ENCODE results near the gene ABLIM2.

Gene ABLIM2

GRCh38 chr4:8179771-8180170, 21.2 kb upstream of the ABLIM2 start:
- TF ChIP-seq CTCF (conservative IDR thresholded peaks at IDR 0.05; ENCODE audit: low read depth, low read length) = no peak
- no peak for DNase-seq (ENCODE audit: low read depth)
- H3K4me3 ChIP-seq (ENCODE audit: low read length) = no peak overlapping the region

GRCh38 chr4:8179074-8179473, 20.5 kb upstream of the ABLIM2 start:
- H3K4me3 ChIP-seq (ENCODE audit: low read length) = no peak overlapping the region
- TF ChIP-seq CTCF (conservative IDR thresholded peaks at IDR 0.05; ENCODE audit: low read depth, low read length) = no peak
- DNase-seq (ENCODE audit: low read depth) = no peak

- no peak overlapping the region for H3K4me3 ChIP-seq (ENCODE audit: low read length)
- no peak for DNase-seq (ENCODE audit: low read depth)
- TF ChIP-seq CTCF (conservative IDR thresholded peaks at IDR 0.05; ENCODE audit: low read depth, low read length) = no peak
Observed at GRCh38 chr4:8177956-8178355, 19.3 kb upstream of the ABLIM2 start.

- H3K4me3 ChIP-seq (ENCODE audit: low read length) = no peak overlapping the region
- DNase-seq (ENCODE audit: low read depth) = no peak
- TF ChIP-seq CTCF (conservative IDR thresholded peaks at IDR 0.05; ENCODE audit: low read depth, low read length) = no peak
Observed at GRCh38 chr4:8177552-8177951, 18.9 kb upstream of the ABLIM2 start.

GRCh38 chr4:8176547-8177399, 18.2 kb upstream of the ABLIM2 start:
- DNase-seq (ENCODE audit: low read depth) = no peak
- peak; percentile 94 for TF ChIP-seq CTCF (conservative IDR thresholded peaks at IDR 0.05; ENCODE audit: low read depth, low read length)
- no peak overlapping the region for H3K4me3 ChIP-seq (ENCODE audit: low read length)

- no peak for TF ChIP-seq CTCF (conservative IDR thresholded peaks at IDR 0.05; ENCODE audit: low read depth, low read length)
- no peak for DNase-seq (ENCODE audit: low read depth)
- no peak overlapping the region for H3K4me3 ChIP-seq (ENCODE audit: low read length)
Observed at GRCh38 chr4:8175686-8176085, 17.1 kb upstream of the ABLIM2 start.

- TF ChIP-seq CTCF (conservative IDR thresholded peaks at IDR 0.05; ENCODE audit: low read depth, low read length) = no peak
- H3K4me3 ChIP-seq (ENCODE audit: low read length) = no peak overlapping the region
- DNase-seq (ENCODE audit: low read depth) = no peak
Observed at GRCh38 chr4:8174970-8175369, 16.4 kb upstream of the ABLIM2 start.

Data from retinal pigment epithelial cell (primary cell).